ENCODE results near the gene CBX4. TPM values are rescaled to one million over a fixed set of nuclear protein-coding genes. Genes with fewer than 3 reads are reported as not detected.

The CBX4 gene
- total RNA-seq, 4 donors from 2014 or later: 5.6 to 17.2 (median 13.5) TPM

DNA sequence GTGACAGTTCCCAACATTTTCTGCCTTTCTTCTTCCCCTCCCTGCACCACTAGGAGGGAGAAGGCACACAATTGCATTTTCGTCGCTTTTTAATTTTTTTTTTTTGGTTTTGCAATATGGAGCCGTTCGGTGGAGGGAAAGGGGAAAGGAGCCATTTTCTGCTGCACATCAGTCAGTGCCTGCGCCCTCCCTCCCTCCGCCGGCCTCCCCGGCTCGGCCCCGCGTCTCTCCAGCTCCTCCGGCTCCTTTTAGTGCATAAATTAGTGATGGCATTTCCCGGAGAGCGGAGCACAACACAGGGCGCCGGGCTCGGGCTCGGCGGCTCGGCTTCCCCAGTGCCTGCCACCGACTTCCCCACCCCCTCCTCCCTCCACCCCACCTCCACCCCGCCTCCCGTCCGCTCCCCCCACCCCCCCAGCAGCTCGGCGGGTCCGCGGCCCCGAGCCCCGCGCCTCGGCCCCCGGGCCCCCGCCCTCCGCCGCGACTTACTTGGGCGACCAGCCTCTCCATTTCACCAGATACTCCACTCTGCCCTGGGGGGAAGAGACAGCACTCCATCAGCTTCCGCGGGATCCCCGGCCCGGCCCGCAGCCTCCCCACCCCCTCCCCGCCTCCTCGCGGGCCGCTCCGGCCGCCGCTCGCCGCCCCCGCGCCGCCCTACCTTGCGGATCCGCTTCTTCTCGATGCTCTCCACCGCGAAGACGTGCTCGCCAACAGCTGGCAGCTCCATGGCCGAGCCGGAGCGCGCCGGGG, 542 bp downstream of the CBX4 start:
- intact Hi-C loops (cut with DNase I): no loop called here
- peak; percentile 51 to 58 for DNase-seq
- 0 to 1% methylated on average over 14 to 22 of the region's 67 CpGs for WGBS, 2 donors

DNA sequence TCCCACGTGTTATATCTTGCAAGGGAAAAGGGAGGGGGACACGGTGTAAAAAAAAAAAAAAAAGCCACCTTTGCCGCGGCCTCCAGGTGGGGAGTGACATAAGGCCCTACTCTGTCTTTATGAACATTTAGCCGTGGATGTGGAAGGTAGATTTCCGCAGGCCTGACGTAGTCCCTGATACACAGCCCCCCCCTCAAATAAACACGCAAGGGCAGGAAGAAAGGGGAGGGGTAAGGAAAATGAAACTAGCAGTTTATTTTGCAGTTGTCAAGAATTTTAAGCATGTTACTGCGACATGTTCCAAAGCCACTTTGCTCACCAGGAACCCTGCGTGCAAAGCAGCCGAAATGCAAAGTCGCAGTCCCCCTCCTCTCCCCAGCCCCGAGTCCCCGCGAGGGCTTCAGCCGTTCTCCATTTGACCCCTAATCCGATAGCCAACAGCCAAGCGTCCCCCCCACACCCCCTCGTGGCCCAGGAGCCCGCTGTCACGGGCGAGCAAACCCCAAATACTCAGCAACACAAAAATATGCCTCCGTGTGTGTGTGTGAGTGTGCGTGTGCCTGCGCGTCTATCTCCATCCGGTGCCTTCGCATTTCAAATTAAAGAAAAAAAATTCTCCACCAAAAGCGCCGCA, 1.2 kb downstream of the CBX4 start:
- TF ChIP-seq, protein P1, sequence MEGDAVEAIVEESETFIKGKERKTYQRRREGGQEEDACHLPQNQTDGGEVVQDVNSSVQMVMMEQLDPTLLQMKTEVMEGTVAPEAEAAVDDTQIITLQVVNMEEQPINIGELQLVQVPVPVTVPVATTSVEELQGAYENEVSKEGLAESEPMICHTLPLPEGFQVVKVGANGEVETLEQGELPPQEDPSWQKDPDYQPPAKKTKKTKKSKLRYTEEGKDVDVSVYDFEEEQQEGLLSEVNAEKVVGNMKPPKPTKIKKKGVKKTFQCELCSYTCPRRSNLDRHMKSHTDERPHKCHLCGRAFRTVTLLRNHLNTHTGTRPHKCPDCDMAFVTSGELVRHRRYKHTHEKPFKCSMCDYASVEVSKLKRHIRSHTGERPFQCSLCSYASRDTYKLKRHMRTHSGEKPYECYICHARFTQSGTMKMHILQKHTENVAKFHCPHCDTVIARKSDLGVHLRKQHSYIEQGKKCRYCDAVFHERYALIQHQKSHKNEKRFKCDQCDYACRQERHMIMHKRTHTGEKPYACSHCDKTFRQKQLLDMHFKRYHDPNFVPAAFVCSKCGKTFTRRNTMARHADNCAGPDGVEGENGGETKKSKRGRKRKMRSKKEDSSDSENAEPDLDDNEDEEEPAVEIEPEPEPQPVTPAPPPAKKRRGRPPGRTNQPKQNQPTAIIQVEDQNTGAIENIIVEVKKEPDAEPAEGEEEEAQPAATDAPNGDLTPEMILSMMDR (IDR thresholded peaks at IDR 0.05): no peak
- TF ChIP-seq POLR2A (IDR thresholded peaks at IDR 0.05): no peak
- Histone ChIP-seq H3K9me3 (no peaks in the 10 kb centered on the region), H3K27me3 (peaks cover 23% of the 10 kb centered on the region), H3K4me1 (peaks cover 46 to 63% of the 10 kb centered on the region in 2 donors), H3K36me3 (peaks cover 18 to 20% of the 10 kb centered on the region in 2 donors), H3K27ac (peak overlapping the region; percentile 90 to 97 (median 93)), H3K4me3 (replicated peaks in 1 of 3) (peak overlapping the region; percentile 58 to 86 (median 67))
- intact Hi-C loops (cut with DNase I): no loop called here
- 2 to 3% methylated on average over 22 to 30 of the region's 30 CpGs for WGBS, 2 donors
- peak; percentile 54 to 62 for DNase-seq

More for the DNA sequence above, 542 bp downstream of the CBX4 start:
- peaks cover 15 to 16% of the 10 kb centered on the region in 2 donors for H3K36me3 ChIP-seq
- TF ChIP-seq, protein P1 (IDR thresholded peaks at IDR 0.05): peak in 1 of 6 experiments; percentile 22
- TF ChIP-seq POLR2A (IDR thresholded peaks at IDR 0.05): peak in 1 of 2 donors; percentile 36
- H3K4me3 ChIP-seq (replicated peaks in 1 of 3): peak overlapping the region; percentile 58 to 86 (median 67)
- no peaks in the 10 kb centered on the region for H3K9me3 ChIP-seq
- peaks cover 50 to 61% of the 10 kb centered on the region in 2 donors for H3K4me1 ChIP-seq
- H3K27me3 ChIP-seq: peaks cover 27% of the 10 kb centered on the region
- H3K27ac ChIP-seq: peak overlapping the region; percentile 90 to 97 (median 93)

DNA sequence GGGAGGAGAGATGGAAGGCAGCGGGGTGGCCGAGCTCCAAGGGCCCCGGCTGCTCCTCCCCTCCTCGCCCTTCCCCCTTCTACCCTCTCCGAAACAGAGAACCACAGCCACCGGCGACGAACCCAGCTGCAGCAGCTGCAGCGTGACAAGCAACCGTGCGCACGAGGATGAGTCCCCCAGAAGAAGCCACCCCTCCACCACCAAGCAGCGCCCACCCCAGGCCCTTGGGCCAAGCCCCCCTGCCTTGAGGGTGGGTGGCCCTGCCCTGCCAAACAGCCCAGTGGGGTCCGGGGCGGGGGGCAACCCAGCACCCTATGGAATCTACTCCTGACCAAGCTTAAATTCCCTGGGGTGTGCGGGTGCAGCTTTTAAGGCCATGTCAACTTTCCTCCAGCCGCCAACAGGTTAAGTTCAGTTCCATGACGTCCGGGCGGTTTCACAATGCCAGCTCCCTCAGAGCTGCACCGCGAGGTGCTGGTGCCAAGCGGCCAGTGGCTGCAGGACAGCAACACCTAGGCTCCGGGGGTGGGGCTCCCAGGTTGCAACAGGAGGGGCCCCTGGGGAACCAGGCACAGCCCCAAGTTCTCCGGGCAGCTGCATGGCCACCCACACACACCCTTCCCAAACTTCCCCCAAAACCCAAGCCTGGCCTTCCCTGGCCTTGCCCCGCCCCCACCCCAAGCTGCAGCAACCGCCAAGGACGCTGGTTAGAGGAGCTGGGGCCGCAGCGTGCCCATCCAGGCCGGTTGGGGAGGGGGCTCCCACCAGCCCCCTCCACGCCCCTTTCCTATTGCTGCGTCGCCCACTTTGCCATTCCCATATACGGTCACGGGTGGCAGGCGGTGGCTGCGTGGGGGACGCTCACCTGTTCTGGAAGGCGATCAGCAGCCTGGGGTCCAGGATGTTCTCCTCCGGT, 2.0 kb downstream of the CBX4 start:
- 29 to 39% methylated on average over 23 of the region's 41 CpGs for WGBS, 2 donors
- peaks cover 15% of the 10 kb centered on the region for H3K27me3 ChIP-seq
- peaks cover 46 to 63% of the 10 kb centered on the region in 2 donors for H3K4me1 ChIP-seq

GRCh38 chr17:79836510-79836971, 2.7 kb downstream of the CBX4 start:
- Histone ChIP-seq H3K27ac (no peak overlapping the region), H3K9me3 (no peaks in the 10 kb centered on the region), H3K4me1 (peaks cover 53 to 63% of the 10 kb centered on the region in 2 donors), H3K4me3 (replicated peaks in 1 of 3) (peak overlapping the region in 1 of 3 donors; percentile 67), H3K36me3 (peaks cover 18 to 20% of the 10 kb centered on the region in 2 donors), H3K27me3 (peaks cover 8% of the 10 kb centered on the region)
- WGBS, 2 donors: 31 to 44% methylated on average over 9 to 11 of the region's 18 CpGs
- no peak for TF ChIP-seq POLR2A (IDR thresholded peaks at IDR 0.05)
- TF ChIP-seq, protein P1 (IDR thresholded peaks at IDR 0.05): no peak
- intact Hi-C loops (cut with DNase I): no loop called here
- DNase-seq: no peak

More for the DNA sequence above, 2.0 kb downstream of the CBX4 start:
- H3K4me3 ChIP-seq (replicated peaks in 1 of 3): peak overlapping the region in 2 of 3 donors; percentile 67 to 86
- intact Hi-C loops (cut with DNase I): no loop called here
- peaks cover 18 to 20% of the 10 kb centered on the region in 2 donors for H3K36me3 ChIP-seq
- TF ChIP-seq, protein P1 (IDR thresholded peaks at IDR 0.05): peak in 3 of 6 experiments; percentile 26 to 30 (median 29)
- TF ChIP-seq POLR2A (IDR thresholded peaks at IDR 0.05): peak in 1 of 2 donors; percentile 54
- H3K9me3 ChIP-seq: no peaks in the 10 kb centered on the region
- DNase-seq: peak; percentile 91 to 94
- H3K27ac ChIP-seq: peak overlapping the region in 1 of 3 donors; percentile 93

Data from thyroid gland (tissue), 4 donors.